GM20431 (cell line): ENCODE data around the gene KLHL17.

Experiments used
- in situ Hi-C: fragments of 300-500 bp; cut with MseI, MboI; formaldehyde crosslinking; loops from one replicate; pipeline ENCODE4 v1.15.0; 2020; ENCODE audit warnings: low sequenced_read_pairs; ENCODE audit not compliant: unreplicated experiment

Gene KLHL17

DNA sequence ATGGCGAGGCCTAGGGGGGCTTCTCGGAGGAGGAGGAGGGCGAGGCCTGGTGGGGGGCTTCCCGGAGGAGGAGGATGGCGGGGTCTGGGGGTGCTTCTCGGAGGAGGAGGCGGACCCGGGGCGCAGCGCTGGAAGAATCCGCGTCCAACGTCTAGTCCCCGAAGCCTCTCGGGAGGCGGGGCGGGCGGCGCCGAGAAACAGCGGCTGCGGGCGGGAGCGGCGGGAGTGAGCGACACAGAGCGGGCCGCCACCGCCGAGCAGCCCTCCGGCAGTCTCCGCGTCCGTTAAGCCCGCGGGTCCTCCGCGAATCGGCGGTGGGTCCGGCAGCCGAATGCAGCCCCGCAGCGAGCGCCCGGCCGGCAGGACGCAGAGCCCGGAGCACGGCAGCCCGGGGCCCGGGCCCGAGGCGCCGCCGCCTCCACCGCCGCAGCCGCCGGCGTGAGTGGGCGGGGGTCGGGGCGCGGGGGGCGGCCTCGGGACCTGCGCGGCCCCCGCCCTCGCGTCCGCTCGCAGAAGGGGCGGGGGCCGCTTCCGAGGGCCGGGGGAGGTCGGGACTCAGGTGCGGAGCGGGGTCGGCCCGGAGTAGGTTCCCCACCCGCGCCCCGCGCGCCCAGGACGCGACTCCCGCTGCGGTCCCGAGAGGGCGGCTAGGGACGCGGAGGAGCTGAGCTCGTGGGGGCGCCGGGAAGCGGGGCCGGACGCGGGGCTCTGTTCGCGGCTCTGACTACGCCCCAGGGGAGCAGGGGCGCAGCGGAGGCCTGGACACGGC, at the start of gene KLHL17:
Gene KLHL17 (plus strand): TSS at position 222 of the 769 bp plus-strand sequence. CDS start 110 bp downstream, at position 332.
- in situ Hi-C loops = no loop called here

- in situ Hi-C loops = no loop called here
These were observed 49.3 kb upstream of the KLHL17 start for GRCh38 chr1:910881-911721.

DNA sequence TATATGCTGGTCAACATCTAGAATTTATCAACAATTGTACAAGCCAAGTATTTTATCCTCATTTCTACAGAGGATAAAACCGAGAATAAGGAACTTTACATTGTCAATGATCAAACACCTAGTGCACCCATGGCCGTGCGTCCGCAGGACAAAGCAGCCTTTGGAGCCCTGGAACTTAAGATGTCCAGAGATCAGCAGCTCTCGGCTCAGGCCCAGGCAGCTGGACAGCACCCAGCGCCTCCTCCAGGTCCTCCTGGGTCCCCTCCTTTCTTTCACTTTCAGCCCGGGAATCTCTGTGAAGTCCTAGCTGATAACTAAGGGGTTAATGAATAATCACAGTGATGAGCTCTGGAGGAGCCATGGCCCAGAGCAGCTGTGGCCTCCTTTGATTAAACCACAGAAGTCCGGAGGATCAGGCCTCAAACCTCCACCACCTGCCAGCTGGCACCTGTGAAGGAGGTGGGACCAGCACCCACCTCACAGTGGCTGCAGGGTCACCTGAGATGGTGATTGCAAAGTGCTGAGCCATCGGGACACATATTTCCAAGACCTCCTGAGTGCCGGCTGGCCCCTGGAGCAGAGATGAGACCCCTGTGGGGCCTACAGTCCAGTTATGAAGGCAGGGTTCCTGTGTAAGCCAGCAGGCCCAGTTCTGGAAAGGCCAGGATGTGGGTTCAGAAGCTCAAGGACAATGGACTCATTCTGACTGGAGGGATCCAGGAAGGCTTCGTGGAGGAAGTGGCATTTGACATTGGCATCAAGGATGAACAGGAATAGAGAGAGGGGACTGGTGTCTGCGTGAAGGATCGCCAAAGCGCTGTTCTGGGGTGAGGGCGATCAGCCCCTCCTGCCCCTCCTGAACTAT, 48.3 kb upstream of the KLHL17 start:
- in situ Hi-C loops = no loop called here

DNA sequence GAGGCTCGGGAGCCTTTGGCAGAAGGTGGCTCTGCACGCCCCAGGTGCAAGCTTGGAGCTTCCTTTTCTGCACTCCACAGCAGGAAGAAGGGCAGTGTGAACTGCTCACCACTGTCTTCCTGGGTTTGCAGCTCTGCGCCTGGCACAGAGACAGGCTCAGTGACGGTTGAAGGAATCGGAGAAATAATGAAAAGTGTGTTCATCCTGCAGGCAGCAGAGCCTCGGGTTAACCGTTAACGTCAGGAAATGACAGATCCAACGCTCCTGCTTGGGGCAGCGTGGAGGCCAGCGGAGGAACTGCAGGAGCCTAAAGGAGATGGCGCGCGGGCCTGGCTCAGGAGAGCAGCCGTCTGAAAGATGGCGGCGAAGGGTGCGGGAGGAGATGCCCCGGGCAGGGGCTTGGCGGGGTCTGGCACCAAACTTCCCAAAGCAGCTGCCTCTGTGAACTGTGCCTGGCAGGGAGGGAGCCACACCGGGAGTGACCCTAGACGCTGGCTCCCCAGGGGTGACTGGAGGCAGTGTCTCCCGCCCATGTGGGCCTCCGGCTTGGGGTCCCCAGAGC, 47.6 kb upstream of the KLHL17 start:
- in situ Hi-C loops = no loop called here

DNA sequence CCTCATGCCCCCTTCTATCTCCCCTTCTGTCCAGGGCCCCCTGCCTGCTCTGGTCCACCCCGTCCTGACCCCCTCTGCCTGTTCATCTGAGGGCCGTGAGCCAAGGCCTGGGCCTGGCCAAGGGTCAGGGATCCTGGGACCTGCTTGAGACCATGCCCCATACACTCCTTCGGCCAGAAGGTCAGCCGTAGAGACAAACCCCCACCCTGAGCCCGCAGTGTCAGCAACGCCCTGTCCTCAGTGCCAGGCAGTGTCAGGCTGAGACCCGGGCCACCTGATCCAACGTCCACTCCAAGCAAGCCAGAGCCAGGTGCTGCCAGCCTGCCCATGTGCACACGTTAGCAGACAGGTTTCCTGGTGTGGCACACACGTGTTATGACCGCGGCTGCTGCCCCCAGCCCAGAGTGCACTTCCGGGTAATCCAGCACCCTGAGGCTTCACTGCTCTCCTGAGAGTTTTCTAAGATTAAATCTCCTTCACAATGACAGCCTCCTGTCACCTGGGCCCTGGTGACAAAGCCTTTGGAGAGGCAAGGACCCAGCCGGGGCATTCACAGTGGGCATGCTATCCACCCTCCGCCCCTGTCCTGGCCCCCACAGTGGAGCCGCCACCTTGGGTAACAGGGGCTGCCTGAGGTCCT, 46.8 kb upstream of the KLHL17 start:
- in situ Hi-C loops = no loop called here

- in situ Hi-C loops = no loop called here
These were observed 46.1 kb upstream of the KLHL17 start for GRCh38 chr1:914131-914890.

DNA sequence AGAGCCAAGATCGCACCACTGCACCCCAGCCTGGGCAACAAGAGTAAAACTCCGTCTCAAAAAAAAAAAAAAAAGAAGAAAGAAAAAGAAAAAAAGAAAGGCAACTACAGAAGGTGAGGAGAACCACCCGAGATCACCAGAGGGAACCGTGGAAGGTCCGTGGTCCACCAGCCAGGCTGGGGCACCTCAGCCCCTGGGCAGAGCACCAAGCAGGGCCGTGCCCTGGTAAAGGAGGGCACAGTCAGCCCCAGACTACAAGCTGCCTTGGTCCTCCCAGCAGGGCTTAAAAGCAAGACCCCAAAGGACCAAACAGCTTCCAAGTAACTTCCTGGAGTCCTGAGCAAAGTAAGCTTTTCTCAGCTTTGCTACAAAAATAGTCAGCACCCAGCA, 45.5 kb upstream of the KLHL17 start:
- in situ Hi-C loops = no loop called here

- in situ Hi-C loops = no loop called here
These were observed 44.9 kb upstream of the KLHL17 start for GRCh38 chr1:915295-916172.

GRCh38 chr1:916173-917075, 44.0 kb upstream of the KLHL17 start:
- in situ Hi-C loops = no loop called here

- in situ Hi-C loops = no loop called here
These were observed 43.3 kb upstream of the KLHL17 start for GRCh38 chr1:917076-917459.

- in situ Hi-C loops = no loop called here
These were observed 42.8 kb upstream of the KLHL17 start for GRCh38 chr1:917466-918091.

- in situ Hi-C loops = no loop called here
These were observed 42.0 kb upstream of the KLHL17 start for GRCh38 chr1:918353-918752.

DNA sequence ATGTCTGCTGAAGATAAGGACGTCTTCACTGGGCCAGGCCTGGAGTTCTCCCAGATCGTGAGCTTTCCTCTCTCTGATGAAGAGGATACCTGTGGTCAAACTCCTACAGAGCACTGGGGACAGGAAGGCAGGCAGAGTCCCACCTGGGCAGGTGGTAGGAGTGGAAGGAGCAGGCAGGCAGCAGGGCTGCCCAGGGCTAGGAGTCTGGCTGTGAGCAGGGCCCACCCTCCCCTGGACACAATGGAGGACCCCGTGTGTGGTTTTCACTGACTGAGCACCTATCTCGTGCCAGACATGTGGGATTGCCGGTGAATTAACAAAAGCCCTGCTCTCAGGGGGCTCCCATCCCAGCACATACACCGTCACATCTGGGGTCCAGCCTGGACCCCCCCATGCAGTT, 41.5 kb upstream of the KLHL17 start:
- in situ Hi-C loops = no loop called here

GRCh38 chr1:919271-919872, 41.0 kb upstream of the KLHL17 start:
- in situ Hi-C loops = no loop called here

- in situ Hi-C loops = no loop called here
These were observed 40.4 kb upstream of the KLHL17 start for GRCh38 chr1:920010-920409.

GRCh38 chr1:920521-920920, 39.9 kb upstream of the KLHL17 start:
- in situ Hi-C loops = no loop called here
